T-helper 1 cell treated with Interleukin-12 subunit alpha and Interleukin-12 subunit beta and Interleukin-4 antibody, amounts not matched to agents 30 μg/mL and 1 μg/mL, for 36 hours (primary cell): ENCODE results near the gene ICE1.
"Not testable (repeated sequence)": the region's sequence is repeated elsewhere in the genome, so short reads cannot be mapped to it uniquely, and the experiment has no call there.

Experiments
- H3K27ac Mint-ChIP-seq: one replicate; pipeline ENCODE4 v1.8.0; 2021; ENCODE audit warnings: mild to moderate bottlenecking, mixed read lengths
- H3K27me3 Mint-ChIP-seq: one replicate; pipeline ENCODE4 v1.8.0; 2021; ENCODE audit warnings: low read depth, mixed read lengths
- H3K36me3 Mint-ChIP-seq: one replicate; pipeline ENCODE4 v1.8.0; 2021; ENCODE audit warnings: low read depth, mixed read lengths
- H3K4me1 Mint-ChIP-seq: one replicate; pipeline ENCODE4 v1.8.0; 2021; ENCODE audit warnings: low read depth, mixed read lengths
- H3K4me3 Mint-ChIP-seq: one replicate; pipeline ENCODE4 v1.8.0; 2021; ENCODE audit warnings: mild to moderate bottlenecking, moderate library complexity, mixed read lengths
- H3K9me3 Mint-ChIP-seq: one replicate; pipeline ENCODE4 v1.8.0; 2021; ENCODE audit warnings: mixed read lengths

ICE1 gene

GRCh38 chr5:5511904-5512416 is 89.5 kb downstream of the ICE1 start:
- H3K27ac Mint-ChIP-seq, result no peak overlapping the region
- no peak overlapping the region for H3K4me3 Mint-ChIP-seq
- H3K27me3 Mint-ChIP-seq, result peaks cover 23% of the 10 kb centered on the region
- no peaks in the 10 kb centered on the region for H3K36me3 Mint-ChIP-seq
- H3K4me1 Mint-ChIP-seq, result no peaks in the 10 kb centered on the region
- no peaks in the 10 kb centered on the region for H3K9me3 Mint-ChIP-seq

DNA sequence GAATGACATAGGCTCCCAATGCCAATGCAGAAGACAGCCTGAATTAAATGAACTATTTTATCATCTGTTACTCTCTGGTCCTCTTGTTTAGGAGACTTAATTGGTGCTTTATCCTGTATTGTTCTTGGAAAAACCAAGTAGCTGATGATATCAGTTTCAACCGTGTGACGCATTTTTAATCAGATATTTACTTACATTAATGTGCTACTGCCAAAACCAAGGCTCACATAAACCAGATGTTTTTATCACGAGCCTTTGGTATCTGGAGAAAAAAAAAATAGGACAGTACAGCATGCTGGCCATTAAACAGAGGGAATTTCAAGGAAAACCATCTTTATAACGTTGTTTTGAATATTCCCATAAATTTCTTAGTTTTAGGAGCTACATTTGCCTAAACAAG is 90.1 kb downstream of the ICE1 start:
- Mint-ChIP-seq H3K27me3 (peaks cover 19% of the 10 kb centered on the region), H3K4me1 (no peaks in the 10 kb centered on the region), H3K27ac (no peak overlapping the region), H3K9me3 (no peaks in the 10 kb centered on the region), H3K36me3 (no peaks in the 10 kb centered on the region), H3K4me3 (no peak overlapping the region)

GRCh38 chr5:5520622-5521021 is 98.1 kb downstream of the ICE1 start:
- H3K27me3 Mint-ChIP-seq, H3K27ac Mint-ChIP-seq, H3K4me3 Mint-ChIP-seq: not testable (repeated sequence)
- peaks cover 16% of the 10 kb centered on the region for H3K36me3 Mint-ChIP-seq
- H3K9me3 Mint-ChIP-seq, result peaks cover 20% of the 10 kb centered on the region
- peaks cover 21% of the 10 kb centered on the region for H3K4me1 Mint-ChIP-seq

DNA sequence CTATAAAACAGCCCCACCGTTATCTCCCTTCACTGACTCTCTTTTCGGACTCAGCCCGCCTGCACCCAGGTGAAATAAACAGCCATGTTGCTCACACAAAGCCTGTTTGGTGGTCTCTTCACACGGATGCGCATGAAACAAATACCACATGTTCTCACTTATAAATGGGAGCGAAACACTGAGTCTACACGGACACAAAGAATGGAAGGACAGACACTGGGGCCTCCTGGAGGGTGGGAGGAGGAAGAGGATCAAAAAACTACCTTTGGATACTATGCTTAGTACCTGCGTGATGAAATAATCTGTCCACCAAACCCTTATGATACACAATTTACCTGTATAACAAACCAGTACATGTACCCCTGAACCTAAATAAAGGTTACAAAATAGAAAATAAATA is 98.6 kb downstream of the ICE1 start:
- peaks cover 19% of the 10 kb centered on the region for H3K36me3 Mint-ChIP-seq
- H3K4me1 Mint-ChIP-seq, result peaks cover 21% of the 10 kb centered on the region
- H3K9me3 Mint-ChIP-seq, result peaks cover 24% of the 10 kb centered on the region
- peak overlapping the region; percentile 49 for H3K27ac Mint-ChIP-seq
- H3K27me3 Mint-ChIP-seq, result no peaks in the 10 kb centered on the region
- no peak overlapping the region for H3K4me3 Mint-ChIP-seq

DNA sequence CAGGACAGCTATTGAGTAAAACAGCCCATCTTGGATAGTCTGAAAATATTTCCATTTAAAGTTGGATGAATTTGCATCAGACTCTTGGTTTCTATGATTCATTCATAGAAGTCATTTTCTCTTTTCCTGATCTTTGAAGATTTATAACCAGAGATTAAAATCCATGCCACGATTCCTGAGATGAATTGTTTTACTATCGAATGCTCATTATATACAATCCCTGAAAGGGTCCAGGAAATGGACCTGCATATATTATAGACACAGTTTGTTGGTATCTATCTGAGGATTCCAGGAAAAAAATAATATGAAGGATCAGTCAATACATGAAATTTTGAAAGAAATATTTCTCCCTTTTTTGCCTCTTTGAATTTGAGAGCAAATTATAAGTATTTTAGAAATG is 99.0 kb downstream of the ICE1 start:
- H3K27ac Mint-ChIP-seq, result no peak overlapping the region
- peaks cover 26% of the 10 kb centered on the region for H3K9me3 Mint-ChIP-seq
- H3K4me3 Mint-ChIP-seq, result no peak overlapping the region
- peaks cover 21% of the 10 kb centered on the region for H3K36me3 Mint-ChIP-seq
- H3K4me1 Mint-ChIP-seq, result peaks cover 21% of the 10 kb centered on the region
- H3K27me3 Mint-ChIP-seq, result no peaks in the 10 kb centered on the region

GRCh38 chr5:5522336-5522735 is 99.9 kb downstream of the ICE1 start:
- H3K4me3 Mint-ChIP-seq, result no peak overlapping the region
- peaks cover 21% of the 10 kb centered on the region for H3K4me1 Mint-ChIP-seq
- H3K36me3 Mint-ChIP-seq, result peaks cover 21% of the 10 kb centered on the region
- no peaks in the 10 kb centered on the region for H3K27me3 Mint-ChIP-seq
- H3K9me3 Mint-ChIP-seq, result peaks cover 26% of the 10 kb centered on the region
- no peak overlapping the region for H3K27ac Mint-ChIP-seq

GRCh38 chr5:5523066-5523505 is 100.6 kb downstream of the ICE1 start:
- peaks cover 21% of the 10 kb centered on the region for H3K36me3 Mint-ChIP-seq
- H3K4me3 Mint-ChIP-seq, result peak overlapping the region; percentile 8
- H3K27ac Mint-ChIP-seq, result peak overlapping the region; percentile 74
- H3K4me1 Mint-ChIP-seq, result peaks cover 21% of the 10 kb centered on the region
- no peaks in the 10 kb centered on the region for H3K27me3 Mint-ChIP-seq
- H3K9me3 Mint-ChIP-seq, result peaks cover 28% of the 10 kb centered on the region

- peak overlapping the region; percentile 74 for H3K27ac Mint-ChIP-seq
- H3K9me3 Mint-ChIP-seq, result peaks cover 35% of the 10 kb centered on the region
- peaks cover 21% of the 10 kb centered on the region for H3K36me3 Mint-ChIP-seq
- peaks cover 21% of the 10 kb centered on the region for H3K4me1 Mint-ChIP-seq
- no peaks in the 10 kb centered on the region for H3K27me3 Mint-ChIP-seq
- H3K4me3 Mint-ChIP-seq, result no peak overlapping the region
Observed at GRCh38 chr5:5524327-5524726, 101.8 kb downstream of the ICE1 start.

GRCh38 chr5:5531371-5531770 is 108.9 kb downstream of the ICE1 start:
- Mint-ChIP-seq H3K27me3 (peaks cover 15% of the 10 kb centered on the region), H3K36me3 (no peaks in the 10 kb centered on the region), H3K4me1 (no peaks in the 10 kb centered on the region), H3K9me3 (peaks cover 9% of the 10 kb centered on the region), H3K27ac (no peak overlapping the region), H3K4me3 (no peak overlapping the region)

- Mint-ChIP-seq H3K4me1 (no peaks in the 10 kb centered on the region), H3K27me3 (peaks cover 15% of the 10 kb centered on the region), H3K27ac (no peak overlapping the region), H3K36me3 (no peaks in the 10 kb centered on the region), H3K4me3 (no peak overlapping the region), H3K9me3 (peaks cover 9% of the 10 kb centered on the region)
Observed at GRCh38 chr5:5532306-5533076, 110.0 kb downstream of the ICE1 start.

DNA sequence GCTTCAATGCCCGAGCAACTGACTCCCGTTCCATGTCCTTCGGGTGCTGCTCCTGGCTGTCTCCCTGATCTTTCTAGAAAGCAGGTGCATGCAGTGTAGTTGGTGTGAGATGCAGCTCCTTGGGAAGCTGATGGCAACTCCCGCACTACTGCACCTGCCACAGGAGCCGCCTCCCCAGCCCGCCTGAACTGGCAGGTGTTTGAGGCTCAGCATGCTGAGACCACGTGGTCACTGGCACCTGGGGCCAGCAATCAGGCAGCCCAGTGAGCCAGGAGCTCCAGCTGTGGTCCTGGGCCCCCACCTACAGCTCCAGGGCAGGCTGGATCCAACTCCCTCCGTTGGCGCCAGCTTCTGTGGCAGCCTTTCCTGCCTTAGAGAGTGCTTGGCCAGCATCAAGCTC is 111.5 kb downstream of the ICE1 start:
- H3K27me3 Mint-ChIP-seq, result peaks cover 15% of the 10 kb centered on the region
- no peak overlapping the region for H3K4me3 Mint-ChIP-seq
- no peaks in the 10 kb centered on the region for H3K36me3 Mint-ChIP-seq

DNA sequence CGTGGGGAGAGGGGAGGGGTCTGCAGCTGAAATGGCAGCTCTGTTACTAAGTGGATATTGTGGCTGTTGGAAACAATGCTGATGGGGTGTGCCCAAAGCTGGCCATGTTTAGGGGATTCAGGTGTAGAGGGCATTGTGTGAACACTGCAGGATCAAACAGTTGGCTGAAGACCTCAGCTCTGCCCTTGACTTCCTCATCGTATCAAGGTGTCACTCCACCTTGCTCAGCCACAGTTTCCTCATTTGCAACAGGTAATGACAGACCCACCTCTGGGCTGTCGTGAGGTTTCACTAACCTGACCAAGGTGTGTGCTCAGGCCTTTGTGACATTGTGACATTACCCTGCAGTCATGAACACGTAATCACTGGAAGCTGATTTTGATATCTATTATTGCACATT is 111.9 kb downstream of the ICE1 start:
- Mint-ChIP-seq H3K4me1 (no peaks in the 10 kb centered on the region), H3K27ac (no peak overlapping the region), H3K4me3 (no peak overlapping the region), H3K36me3 (no peaks in the 10 kb centered on the region), H3K27me3 (peaks cover 15% of the 10 kb centered on the region), H3K9me3 (no peaks in the 10 kb centered on the region)

More for the DNA sequence above, 111.5 kb downstream of the ICE1 start:
- peaks cover 2% of the 10 kb centered on the region for H3K9me3 Mint-ChIP-seq
- no peak overlapping the region for H3K27ac Mint-ChIP-seq
- H3K4me1 Mint-ChIP-seq, result no peaks in the 10 kb centered on the region

GRCh38 chr5:5536871-5537270 is 114.4 kb downstream of the ICE1 start:
- no peak overlapping the region for H3K27ac Mint-ChIP-seq
- no peak overlapping the region for H3K4me3 Mint-ChIP-seq
- H3K27me3 Mint-ChIP-seq, result peaks cover 12% of the 10 kb centered on the region
- no peaks in the 10 kb centered on the region for H3K4me1 Mint-ChIP-seq
- H3K36me3 Mint-ChIP-seq, result no peaks in the 10 kb centered on the region
- no peaks in the 10 kb centered on the region for H3K9me3 Mint-ChIP-seq

DNA sequence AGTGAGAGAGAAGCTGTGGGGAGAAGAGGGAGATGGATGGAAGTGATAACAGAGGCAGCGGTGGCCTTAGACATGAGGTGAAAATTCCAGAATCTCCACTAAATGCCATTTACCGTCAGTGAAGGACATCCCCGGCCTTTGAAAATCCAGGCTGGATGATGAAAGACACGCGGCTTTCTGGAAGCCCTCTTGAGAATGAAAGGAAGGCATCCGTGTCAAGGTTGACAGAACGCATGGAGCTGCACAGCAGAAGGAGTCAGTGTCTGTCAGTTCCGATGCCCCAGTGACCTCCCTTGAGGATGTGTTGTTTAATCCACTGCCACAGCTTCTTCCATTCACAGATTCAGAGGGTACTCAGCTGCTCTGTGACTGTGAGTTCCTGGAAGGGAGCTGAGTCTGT is 114.9 kb downstream of the ICE1 start:
- H3K4me1 Mint-ChIP-seq, result no peaks in the 10 kb centered on the region
- H3K27ac Mint-ChIP-seq, result no peak overlapping the region
- H3K27me3 Mint-ChIP-seq, result peaks cover 6% of the 10 kb centered on the region
- no peaks in the 10 kb centered on the region for H3K36me3 Mint-ChIP-seq
- H3K4me3 Mint-ChIP-seq, result no peak overlapping the region
- H3K9me3 Mint-ChIP-seq, result no peaks in the 10 kb centered on the region

GRCh38 chr5:5539590-5539989 is 117.1 kb downstream of the ICE1 start:
- no peaks in the 10 kb centered on the region for H3K4me1 Mint-ChIP-seq
- H3K9me3 Mint-ChIP-seq, result no peaks in the 10 kb centered on the region
- H3K27ac Mint-ChIP-seq, result no peak overlapping the region
- H3K36me3 Mint-ChIP-seq, result no peaks in the 10 kb centered on the region
- peaks cover 1% of the 10 kb centered on the region for H3K27me3 Mint-ChIP-seq
- no peak overlapping the region for H3K4me3 Mint-ChIP-seq
